ENCODE data around the gene HS1BP3.

DNA sequence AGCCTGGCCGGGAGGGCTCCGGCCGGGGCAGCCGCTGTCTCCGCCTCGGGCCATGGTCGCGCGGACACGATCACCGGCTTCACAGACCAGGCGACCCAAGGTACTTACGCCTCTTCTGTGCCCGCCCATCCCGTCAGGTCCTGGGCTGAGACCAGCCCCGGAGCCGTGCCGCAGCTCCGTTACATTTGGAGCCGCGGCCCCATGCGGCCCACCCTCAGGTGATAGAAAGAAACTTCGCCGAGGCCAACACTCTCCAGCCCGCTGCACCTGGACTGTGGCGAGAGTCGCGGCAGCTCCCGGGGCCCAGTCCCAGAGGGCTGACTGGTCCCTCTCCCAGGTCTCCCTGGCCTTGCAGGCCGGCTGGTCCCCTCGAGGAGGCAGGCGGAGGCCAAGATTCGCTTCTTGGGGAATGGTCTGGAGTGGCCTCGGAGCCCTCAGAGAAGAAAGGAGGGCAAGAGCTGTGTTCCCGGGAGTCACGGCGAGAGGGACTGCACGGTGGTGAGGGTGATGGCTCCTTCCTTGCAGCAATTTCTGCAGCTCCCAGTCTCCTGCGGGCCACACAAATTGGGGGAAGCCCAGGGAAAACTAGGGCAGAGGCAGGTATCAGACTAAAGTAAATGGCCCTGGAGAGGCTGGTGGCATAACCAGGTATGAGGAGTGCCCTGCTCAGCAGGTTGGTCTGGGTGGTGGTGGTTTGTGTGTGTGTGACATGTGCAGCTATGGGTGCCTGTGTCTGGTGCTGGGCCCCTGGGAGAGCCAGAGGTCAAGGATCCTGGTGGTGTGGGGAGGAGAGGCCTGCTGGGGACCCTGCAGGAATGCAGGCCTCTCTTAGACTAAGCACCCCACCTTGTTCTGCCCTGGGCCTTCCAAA is 16.9 kb upstream of the HS1BP3 start:
- TF ChIP-seq, protein P1, sequence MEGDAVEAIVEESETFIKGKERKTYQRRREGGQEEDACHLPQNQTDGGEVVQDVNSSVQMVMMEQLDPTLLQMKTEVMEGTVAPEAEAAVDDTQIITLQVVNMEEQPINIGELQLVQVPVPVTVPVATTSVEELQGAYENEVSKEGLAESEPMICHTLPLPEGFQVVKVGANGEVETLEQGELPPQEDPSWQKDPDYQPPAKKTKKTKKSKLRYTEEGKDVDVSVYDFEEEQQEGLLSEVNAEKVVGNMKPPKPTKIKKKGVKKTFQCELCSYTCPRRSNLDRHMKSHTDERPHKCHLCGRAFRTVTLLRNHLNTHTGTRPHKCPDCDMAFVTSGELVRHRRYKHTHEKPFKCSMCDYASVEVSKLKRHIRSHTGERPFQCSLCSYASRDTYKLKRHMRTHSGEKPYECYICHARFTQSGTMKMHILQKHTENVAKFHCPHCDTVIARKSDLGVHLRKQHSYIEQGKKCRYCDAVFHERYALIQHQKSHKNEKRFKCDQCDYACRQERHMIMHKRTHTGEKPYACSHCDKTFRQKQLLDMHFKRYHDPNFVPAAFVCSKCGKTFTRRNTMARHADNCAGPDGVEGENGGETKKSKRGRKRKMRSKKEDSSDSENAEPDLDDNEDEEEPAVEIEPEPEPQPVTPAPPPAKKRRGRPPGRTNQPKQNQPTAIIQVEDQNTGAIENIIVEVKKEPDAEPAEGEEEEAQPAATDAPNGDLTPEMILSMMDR (IDR thresholded peaks at IDR 0.05): no peak
- TF ChIP-seq POLR2A (IDR thresholded peaks at IDR 0.05): no peak

Data from thyroid gland (tissue), 4 donors.